HG03280 (cell line): Measurements from ENCODE around the gene GOLIM4.

Source experiments
- ATAC-seq: cut with Tn5 transposase; IDR thresholded peaks from one replicate; pipeline ENCODE4 v1.9.1; 2021; ENCODE audit warnings: mild to moderate bottlenecking, moderate library complexity; ENCODE audit not compliant: unreplicated experiment

The GOLIM4 gene

DNA sequence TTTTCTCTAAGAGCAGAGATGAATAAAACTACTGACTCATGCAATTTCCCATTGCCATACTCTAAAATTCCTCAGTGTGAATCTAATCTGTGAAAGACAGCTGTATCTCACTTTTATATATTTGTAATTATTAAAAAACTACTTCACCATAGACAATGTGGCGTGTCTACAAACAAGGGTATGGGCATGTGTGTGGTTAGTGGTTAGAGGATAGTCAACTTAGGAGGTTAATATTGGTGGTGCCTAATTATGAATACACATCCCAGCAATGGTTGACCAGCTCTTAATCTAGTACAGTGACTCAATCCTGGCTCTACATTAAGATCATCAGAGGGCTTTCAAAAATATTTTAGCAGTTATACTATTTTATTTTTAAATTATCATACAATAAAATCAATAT, 94.5 kb downstream of the GOLIM4 start:
- ATAC-seq: no peak

DNA sequence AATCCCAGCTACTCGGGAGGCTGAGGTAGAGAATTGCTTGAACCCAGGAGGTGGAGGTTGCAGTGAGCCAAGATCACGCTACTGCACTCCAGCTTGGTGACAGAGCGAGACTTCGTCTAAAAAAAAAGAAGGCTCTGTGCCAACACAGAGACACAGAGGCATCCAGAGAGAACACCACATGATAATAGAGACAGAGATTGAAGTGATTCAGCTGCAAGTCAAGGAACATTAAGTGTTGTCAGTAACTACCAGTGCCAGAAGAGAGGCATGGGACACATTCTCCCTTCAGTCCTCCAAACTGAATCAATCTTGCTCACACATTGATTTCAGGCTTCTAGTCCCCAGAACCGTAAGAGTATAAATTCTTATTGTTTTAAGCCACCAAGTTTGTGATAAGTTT, 97.5 kb downstream of the GOLIM4 start:
- ATAC-seq: no peak

DNA sequence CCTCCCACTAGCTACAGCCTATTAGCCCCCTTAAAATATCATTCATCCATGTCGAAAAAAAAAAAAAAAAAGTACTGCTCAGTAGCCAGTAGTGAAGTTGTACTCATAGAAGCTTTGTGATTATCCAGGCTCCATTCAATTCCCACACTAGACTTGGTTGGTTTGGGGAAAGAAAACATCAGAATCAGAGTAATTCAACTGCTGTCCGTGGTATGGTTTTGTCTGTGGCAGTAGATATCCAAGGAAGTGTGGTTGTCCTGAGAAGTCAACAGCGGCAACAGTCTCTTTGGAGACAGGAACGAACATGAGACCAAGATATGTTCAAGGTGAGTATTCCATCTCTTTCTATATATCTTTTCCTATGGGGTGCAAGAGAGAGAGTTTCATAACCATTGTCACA, 99.2 kb downstream of the GOLIM4 start:
- no peak for ATAC-seq

DNA sequence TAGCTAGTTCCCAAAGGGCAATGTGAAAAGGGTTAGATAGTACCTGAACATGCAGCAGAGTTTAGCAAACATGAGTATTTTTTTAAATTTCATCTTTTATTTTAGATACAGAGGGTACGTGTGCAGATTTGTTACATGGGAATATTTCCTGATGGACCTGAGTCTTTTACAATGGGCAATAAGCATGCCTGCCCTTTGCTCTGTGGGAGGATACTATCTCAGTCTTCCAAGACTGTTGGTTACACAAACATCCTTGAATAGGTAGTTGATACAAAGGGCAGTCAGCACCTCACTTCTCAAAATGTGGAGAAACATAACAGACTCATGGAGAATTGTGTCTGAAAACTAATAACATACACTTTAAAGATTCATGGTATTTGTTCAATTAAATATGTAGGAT, 103.3 kb downstream of the GOLIM4 start:
- no peak for ATAC-seq

DNA sequence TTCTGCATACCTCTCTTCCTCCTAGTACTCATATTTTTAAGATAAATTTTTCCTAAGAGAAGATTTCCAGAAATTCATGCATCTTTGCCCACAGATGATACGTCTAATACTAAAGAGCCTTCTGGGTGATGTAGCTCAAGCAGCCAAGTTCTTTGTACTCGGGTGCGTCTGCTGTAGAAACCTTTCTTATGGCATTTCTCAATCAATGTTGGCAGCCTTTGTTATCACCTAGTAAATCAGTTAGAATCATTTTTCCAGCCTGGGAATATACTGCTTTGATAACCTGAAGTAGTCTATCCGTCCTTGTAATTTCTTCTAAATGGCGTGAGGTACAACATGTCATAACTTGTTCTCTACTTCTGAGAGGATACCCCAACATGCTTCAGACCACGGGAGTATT, 104.5 kb downstream of the GOLIM4 start:
- no peak for ATAC-seq

DNA sequence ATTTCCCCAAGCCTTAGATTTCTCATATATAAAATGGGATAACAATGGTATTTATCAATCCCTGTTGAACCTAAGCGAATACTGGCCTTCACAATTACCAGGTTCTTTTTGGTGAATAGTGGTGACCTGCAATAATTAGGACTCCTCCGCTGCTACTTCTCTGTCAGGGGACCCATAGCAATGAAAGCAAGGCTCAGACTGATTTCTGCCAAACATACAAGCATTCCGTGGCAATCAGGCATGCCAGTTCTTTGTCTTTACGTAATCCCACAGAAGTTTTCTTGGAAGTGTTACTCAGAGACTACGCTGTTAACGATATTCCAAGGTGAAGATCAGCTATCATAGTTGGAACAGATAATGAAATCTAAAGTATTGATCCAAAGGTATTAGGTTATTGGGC, 105.7 kb downstream of the GOLIM4 start:
- no peak for ATAC-seq

DNA sequence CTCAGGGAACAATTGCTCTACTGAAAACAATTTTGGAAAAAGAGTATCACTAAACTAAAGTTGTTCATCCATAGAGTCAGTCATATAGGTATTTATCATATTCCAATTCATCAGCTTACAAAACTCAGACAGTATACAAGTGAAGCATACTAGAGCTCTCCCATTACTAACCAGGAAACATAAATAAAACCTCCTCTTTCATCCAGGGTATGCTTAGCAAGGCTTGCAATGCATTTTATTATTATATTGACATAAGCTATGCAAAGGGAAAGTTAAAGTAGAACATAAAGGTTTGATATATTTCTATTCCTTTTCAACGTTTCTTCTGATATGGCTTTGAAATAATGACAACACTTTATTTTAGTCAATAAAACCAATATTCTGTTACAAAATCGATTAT, 106.7 kb downstream of the GOLIM4 start:
- ATAC-seq: no peak

DNA sequence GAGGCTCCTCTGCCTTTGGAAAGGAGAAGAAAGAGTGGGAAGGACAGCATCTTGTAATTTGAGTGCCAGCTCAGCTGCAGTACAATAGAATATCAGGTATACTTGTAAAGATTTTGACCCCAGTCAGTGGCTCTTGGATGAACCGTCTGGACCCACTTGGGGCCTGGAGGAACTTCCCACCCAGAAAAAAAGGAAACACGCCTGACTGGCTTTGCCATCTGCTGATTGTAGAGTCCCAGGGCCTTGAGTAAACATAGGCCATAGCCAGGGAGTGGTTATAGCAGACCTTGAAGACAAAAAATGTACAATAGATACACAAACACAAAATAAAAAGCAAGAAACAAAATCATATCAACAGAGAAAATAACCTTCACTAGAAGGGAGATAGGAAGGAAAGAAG, 112.1 kb downstream of the GOLIM4 start:
- no peak for ATAC-seq

DNA sequence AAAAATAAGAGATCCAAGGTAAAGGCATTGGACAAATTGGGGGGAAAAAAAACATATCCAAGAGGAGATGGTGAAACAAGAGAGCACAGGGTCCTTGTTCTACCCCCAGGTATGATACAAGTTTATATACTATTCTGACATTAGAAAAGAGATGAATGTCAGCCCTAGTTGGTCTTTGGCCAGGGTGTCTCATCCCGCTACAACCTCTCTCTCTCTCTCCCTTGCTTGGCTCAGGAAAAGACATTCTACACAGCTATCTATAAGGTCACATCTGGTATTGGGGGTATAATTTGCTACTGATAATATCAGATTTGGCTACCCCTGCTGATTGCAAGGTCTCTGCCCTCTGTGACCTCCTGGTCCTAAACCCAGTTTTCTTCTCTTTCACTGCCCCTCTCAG, 117.2 kb downstream of the GOLIM4 start:
- ATAC-seq: no peak

DNA sequence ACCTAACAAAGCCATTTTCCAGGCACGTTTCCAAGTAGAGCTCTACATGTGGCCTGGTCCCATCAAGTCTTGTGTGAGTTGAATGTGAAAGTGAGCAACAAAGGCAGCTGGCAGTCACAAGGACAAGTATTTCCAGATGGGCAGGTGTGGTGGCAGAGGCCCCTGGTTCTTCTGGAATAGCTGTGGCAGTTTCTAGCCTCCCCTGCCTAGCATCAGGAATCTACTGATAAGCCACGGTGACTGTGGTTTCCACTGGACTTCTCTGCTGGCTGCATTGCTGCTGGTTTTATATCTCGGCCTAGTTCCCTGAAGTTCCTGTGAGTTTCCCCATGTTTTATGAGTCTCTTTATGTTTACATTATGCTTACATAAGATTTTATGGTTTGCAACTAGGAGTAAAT, 117.7 kb downstream of the GOLIM4 start:
- no peak for ATAC-seq

DNA sequence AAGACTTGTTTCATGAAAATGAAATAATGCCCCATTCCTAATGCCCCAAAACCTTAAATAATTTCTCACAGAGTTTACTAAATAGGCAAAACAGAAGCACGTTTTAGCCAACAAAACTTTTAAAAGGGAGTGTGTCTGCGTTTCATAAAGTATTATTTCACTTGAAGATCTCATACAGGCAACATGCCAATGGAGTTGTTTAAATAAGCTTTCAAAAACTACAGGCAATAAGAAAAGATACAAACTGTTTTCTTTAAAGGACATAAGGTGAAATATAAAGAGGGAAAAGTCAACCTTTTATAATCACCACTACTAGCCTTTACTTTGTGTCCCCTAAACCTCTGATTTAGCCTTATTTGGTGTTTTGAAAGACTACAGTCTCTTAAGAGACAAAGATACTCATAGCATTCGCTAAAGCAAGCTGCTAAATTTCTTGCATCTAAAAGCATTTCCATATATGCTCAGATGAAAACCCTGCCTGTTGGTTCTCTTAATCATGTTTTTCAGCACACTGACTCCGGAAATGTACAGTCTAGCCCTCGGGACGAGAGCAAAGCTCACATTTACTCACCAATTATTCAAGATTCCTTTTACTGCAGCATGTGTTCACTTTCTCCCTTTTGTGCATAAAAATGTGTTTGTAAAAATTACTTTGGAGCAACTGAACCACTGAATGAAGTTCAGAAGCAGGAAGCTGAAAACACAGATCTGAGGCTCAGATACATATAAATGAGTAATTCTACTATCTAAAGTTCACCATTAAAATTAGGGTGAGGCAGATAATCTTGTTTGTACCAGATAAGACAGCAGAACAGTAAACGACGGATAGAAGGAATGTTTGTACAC, 119.0 kb downstream of the GOLIM4 start:
- ATAC-seq: no peak

DNA sequence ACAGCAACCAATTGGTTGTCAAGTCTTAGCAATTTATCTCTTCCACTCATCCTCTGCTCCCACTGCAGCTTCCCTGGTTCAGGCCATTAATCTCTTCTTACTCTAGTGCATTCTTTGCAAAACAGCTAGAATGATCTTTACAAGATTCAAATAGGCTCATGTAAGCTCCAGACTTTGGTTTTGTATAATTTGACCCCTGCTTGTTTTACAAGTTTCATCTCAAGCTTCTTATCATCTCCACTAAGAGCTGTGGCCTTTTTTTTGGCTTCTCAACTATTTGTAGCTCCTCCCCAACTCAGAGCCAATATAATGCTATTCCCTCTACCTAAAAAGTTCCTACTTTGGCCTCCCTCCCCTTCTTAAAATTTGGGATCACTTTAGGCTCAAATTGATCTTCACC, 121.8 kb downstream of the GOLIM4 start:
- no peak for ATAC-seq

DNA sequence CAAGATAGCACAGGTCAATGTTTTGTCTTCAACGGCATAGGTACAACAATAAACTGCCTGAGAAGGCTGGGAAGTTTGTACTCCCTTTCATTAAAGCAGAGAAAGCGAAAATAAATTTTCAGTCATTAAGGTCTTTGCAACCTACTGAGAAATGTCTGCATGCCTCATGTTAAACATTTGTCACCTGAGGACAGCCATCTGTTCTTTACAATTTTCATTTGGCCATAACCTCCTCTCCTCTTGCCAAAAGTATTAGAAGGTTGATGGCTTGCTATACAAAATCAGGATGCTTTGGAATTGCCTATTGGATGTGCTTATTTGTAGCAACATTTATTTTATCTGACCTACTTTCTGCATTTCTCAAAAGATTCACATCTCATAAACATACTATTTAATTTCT, 122.7 kb downstream of the GOLIM4 start:
- ATAC-seq: no peak

DNA sequence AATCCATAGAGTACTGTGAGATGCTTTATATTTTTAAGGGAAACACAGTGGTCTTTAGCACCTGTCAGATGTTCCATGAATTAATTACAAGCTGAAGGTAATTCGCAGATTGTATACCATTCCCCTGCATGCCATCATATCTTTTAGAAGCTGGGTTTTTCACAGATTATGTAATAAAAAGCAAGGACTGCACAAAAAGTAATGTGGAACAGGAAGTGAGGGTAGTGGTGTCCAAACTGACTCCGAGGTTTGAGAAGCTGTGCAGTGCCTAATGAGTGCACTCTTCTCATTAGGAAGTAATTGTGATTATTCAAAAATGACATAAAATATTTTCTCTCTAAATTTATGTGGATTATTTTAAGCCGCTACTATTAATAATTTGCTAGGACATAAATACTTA, 123.2 kb downstream of the GOLIM4 start:
- no peak for ATAC-seq

DNA sequence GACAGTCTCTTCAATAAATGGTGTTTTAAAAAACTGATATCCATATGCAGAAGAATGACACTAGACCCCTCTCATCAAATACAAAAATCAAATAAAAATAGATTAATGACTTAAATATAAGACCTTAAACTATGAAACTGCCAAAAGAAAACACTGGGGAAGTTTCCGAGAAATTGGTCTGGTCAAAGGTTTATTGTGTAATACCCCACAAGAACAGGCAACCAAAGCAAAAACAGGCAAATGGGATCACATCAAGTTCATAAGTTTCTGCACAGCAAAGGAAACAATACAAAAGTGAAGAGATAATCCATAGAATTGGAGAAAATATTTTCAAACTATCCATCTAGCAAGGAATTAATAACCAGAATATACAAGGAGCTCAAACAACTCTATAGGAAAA, 126.2 kb downstream of the GOLIM4 start:
- ATAC-seq: no peak

DNA sequence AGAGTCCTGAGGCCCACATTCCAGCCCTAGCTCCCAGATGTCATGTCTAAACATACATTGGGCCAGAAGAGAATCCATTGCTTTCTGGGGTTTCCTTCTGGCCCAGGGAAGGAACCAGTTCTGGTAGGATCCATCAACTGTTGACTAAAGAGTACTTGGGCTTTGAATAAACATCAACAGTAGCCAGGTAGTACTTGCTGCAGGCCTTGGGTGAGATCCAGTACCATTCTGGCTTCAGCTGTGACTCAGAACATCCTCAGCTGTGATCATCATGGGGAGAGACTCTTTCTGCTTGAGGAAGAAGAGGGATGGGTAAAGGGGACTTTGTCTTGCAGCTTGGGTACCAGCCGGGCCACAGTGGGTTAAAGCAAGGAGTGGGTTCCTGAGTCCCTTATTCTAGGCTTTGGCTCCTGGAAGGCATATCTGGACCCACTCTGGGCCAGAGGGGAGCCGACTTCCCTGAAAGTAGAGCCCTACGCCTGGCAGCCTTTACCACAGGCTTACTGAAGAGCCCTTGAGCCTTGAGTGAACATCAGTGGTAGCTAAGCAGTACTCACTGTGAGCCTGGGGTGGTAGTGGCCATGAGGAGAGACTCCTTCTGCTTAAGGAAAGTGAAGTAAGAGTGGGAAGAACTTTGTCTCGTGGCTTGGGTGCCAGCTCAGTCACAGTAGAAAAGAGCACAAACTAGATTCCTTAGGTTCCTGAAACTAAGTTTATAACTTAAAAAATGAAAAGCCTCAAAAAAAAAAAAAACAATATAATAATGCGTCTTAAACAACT, 128.3 kb downstream of the GOLIM4 start:
- no peak for ATAC-seq
